SJCRH30 (cell line): Measurements from ENCODE around the gene CD101. TPM values are rescaled to one million over a fixed set of nuclear protein-coding genes. Genes with fewer than 3 reads are reported as not detected.

Experiments used
- DNase-seq, 2 experiments: peaks; one replicate each; pipeline ENCODE4 v3.0.0-alpha.2; 2015 to 2020
- H3K27ac ChIP-seq: fragments of 250-450 bp; sonication (Bioruptor Pico); 2 replicates; pipeline ENCODE4 v1.5.1; 2020; ENCODE audit warnings: mild to moderate bottlenecking, moderate library complexity
- H3K27me3 ChIP-seq: fragments of 250-450 bp; sonication (Bioruptor Pico); 2 replicates; pipeline ENCODE4 v1.5.1; 2020; ENCODE audit warnings: mild to moderate bottlenecking, moderate library complexity
- H3K36me3 ChIP-seq: fragments of 250-450 bp; sonication (Bioruptor Pico); 2 replicates; pipeline ENCODE4 v1.5.1; 2020; ENCODE audit warnings: mild to moderate bottlenecking, moderate library complexity
- H3K4me1 ChIP-seq: fragments of 250-450 bp; sonication (Bioruptor Pico); 2 replicates; pipeline ENCODE4 v1.5.1; 2020; ENCODE audit warnings: mild to moderate bottlenecking, moderate library complexity
- H3K4me3 ChIP-seq: fragments of 250-450 bp; sonication (Bioruptor Pico); 2 replicates; pipeline ENCODE4 v1.5.1; 2020; ENCODE audit warnings: mild to moderate bottlenecking, moderate library complexity
- H3K9me3 ChIP-seq: fragments of 250-450 bp; sonication (Bioruptor Pico); replicated peaks from 2 replicates; pipeline ENCODE4 v1.5.1; 2020; ENCODE audit warnings: mild to moderate bottlenecking, moderate library complexity
- total RNA-seq: library from RNA; depleted of rRNA; stranded (reverse); fragments of >200 nt; shearing (Covaris generic); gene quantifications from 2 replicates; pipeline ENCODE4 v1.2.3, GENCODE V29; 2014; rRNA removed

CD101 gene, protein sequence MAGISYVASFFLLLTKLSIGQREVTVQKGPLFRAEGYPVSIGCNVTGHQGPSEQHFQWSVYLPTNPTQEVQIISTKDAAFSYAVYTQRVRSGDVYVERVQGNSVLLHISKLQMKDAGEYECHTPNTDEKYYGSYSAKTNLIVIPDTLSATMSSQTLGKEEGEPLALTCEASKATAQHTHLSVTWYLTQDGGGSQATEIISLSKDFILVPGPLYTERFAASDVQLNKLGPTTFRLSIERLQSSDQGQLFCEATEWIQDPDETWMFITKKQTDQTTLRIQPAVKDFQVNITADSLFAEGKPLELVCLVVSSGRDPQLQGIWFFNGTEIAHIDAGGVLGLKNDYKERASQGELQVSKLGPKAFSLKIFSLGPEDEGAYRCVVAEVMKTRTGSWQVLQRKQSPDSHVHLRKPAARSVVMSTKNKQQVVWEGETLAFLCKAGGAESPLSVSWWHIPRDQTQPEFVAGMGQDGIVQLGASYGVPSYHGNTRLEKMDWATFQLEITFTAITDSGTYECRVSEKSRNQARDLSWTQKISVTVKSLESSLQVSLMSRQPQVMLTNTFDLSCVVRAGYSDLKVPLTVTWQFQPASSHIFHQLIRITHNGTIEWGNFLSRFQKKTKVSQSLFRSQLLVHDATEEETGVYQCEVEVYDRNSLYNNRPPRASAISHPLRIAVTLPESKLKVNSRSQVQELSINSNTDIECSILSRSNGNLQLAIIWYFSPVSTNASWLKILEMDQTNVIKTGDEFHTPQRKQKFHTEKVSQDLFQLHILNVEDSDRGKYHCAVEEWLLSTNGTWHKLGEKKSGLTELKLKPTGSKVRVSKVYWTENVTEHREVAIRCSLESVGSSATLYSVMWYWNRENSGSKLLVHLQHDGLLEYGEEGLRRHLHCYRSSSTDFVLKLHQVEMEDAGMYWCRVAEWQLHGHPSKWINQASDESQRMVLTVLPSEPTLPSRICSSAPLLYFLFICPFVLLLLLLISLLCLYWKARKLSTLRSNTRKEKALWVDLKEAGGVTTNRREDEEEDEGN
- 1.7 and 2.3 TPM in 2 replicates for total RNA-seq

DNA sequence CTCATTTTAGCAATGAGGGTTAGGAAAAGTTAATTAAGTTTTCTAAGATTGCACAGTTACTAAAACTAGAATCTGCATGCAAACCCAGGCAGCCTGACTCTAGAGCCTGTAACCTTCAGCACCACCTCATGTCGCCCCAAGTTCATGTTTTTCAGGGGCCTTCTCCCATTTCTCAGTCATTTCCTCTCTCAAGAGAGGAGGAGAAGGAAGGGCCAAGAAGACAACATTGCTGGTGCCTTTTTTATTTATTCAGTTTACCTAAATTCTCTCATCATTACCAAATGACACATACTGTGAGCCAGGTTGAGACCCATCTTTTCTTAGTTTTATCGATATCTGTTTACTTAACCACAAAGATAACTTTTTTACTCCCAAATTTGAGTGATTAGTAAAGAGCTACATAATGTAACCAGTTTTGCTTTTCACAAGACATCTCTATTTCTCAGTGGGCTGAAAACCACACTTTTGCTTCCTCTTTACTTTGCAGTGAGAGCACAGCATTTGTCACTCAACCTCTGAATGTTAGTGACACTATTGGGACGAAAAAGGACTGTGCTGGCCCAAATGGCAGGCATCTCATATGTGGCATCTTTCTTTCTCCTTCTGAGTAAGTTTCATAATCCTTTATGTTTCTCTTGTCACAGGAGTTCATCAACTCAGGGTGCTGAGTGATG lies at the start of gene CD101:
Gene CD101, plus strand, starts transcription at position 507 of the 674 bp plus-strand sequence. Its CDS starts 58 bp downstream, at position 565.
- Histone ChIP-seq H3K27ac (no peak within 1 kb of the TSS), H3K27me3 (no peaks in the 10 kb centered on the region), H3K4me3 (no peak within 1 kb of the TSS), H3K36me3 (no peaks in the 10 kb centered on the region), H3K9me3 (no peaks in the 10 kb centered on the region), H3K4me1 (no peaks in the 10 kb centered on the region)
- DNase-seq: no peak

GRCh38 chr1:116952738-116953275 lies 48.8 kb upstream of the CD101 start:
- DNase-seq: no peak
- Histone ChIP-seq H3K27ac (no peak overlapping the region), H3K4me3 (no peak overlapping the region), H3K36me3 (peaks cover 24% of the 10 kb centered on the region), H3K9me3 (no peaks in the 10 kb centered on the region), H3K4me1 (peaks cover 10% of the 10 kb centered on the region), H3K27me3 (no peaks in the 10 kb centered on the region)

DNA sequence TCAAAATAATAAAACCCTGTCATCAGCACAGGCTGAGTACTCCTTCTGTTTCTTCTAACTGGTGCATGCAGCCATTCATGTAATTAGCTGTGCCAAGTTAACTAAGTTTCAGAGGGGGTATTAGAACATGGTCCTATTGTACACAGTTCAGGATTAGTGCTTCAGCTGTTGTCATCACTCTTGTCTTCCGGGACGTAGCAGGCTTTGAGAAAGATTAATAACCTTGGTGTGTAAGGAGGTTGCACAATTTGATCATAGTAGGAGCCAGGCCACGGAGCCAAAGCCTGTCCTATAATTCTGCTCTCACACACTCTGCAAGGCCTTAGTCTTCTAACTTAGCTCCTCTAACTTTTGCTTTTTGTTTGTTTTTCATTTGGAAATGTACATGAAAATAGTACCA lies 47.1 kb upstream of the CD101 start:
- no peak overlapping the region for H3K4me3 ChIP-seq
- no peak overlapping the region for H3K27ac ChIP-seq
- DNase-seq: peak; percentile 49 to 87
- no peaks in the 10 kb centered on the region for H3K27me3 ChIP-seq
- H3K4me1 ChIP-seq: peaks cover 10% of the 10 kb centered on the region
- no peaks in the 10 kb centered on the region for H3K9me3 ChIP-seq
- H3K36me3 ChIP-seq: peaks cover 16% of the 10 kb centered on the region

- no peak overlapping the region for H3K4me3 ChIP-seq
- H3K27me3 ChIP-seq: no peaks in the 10 kb centered on the region
- peaks cover 15% of the 10 kb centered on the region for H3K36me3 ChIP-seq
- H3K4me1 ChIP-seq: peaks cover 10% of the 10 kb centered on the region
- DNase-seq: no peak
- H3K27ac ChIP-seq: no peak overlapping the region
- H3K9me3 ChIP-seq: no peaks in the 10 kb centered on the region
Measured at GRCh38 chr1:116956378-116956777, 45.2 kb upstream of the CD101 start.

DNA sequence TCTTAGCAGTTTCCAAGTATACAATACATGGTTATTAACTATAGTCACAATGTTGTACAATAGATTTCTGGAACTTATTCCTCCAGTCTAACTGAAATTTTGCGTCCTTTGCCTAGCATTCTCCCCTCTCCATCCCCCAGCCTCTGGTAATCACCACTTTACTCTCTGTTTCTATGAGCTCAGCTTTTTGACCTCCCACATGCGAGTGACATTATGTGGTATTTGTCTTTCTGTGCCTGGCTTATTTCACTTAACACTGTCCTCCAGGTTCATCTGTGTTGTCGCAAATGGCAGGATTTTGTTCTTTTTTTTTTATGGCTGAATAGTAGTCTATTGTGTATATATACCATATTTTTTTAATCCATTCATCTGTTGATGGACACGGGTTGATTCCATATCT lies 43.9 kb upstream of the CD101 start:
- Histone ChIP-seq H3K36me3 (peaks cover 16% of the 10 kb centered on the region), H3K27ac (no peak overlapping the region), H3K4me3 (no peak overlapping the region), H3K4me1 (peaks cover 10% of the 10 kb centered on the region), H3K9me3 (no peaks in the 10 kb centered on the region), H3K27me3 (no peaks in the 10 kb centered on the region)
- DNase-seq: no peak

DNA sequence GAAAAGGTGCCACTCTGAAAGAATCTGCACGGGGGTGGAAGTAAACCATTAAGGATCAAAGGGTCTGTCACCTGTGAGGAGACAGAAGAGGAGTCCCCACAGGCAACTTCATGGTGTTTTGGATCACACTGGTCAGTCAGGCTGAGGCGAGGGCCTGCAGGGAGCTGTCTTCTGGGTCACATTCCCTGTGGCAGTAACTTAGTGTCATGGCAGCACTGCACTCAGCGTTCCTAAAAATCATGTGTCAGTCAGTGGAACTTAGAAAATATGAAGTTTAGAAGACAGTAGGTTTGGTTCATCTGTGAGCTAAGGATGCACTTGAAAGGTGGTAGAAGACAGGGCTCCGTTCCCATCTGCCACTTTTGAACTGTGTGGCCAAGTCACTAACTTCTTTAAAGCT lies 43.5 kb upstream of the CD101 start:
- H3K4me1 ChIP-seq: peaks cover 10% of the 10 kb centered on the region
- no peaks in the 10 kb centered on the region for H3K9me3 ChIP-seq
- peaks cover 16% of the 10 kb centered on the region; the same call in 1 of the 2 replicates for H3K36me3 ChIP-seq
- H3K4me3 ChIP-seq: no peak overlapping the region
- no peak for DNase-seq
- H3K27ac ChIP-seq: no peak overlapping the region
- no peaks in the 10 kb centered on the region for H3K27me3 ChIP-seq

DNA sequence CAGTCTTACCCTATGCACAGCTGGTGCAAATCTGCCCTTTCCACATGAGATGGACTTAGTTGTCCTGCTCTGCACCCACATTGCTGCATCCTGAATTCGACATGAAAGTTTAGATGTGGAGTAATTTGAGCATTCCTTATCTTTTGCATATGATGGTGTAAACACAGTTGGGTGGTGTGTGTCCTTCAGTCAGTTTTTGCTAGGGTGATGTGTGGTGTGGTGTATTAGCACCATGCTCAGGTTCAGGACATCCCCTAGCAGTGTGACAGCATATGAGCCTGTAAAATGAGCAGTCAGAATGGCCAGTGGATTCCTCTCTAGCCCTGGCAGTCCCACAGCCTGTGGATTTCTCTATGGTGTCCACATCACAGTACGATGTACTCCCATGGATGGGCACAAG lies 42.6 kb upstream of the CD101 start:
- H3K36me3 ChIP-seq: peaks cover 17% of the 10 kb centered on the region
- H3K27me3 ChIP-seq: no peaks in the 10 kb centered on the region
- no peak overlapping the region for H3K27ac ChIP-seq
- no peak for DNase-seq
- no peaks in the 10 kb centered on the region for H3K9me3 ChIP-seq
- peaks cover 9% of the 10 kb centered on the region for H3K4me1 ChIP-seq
- H3K4me3 ChIP-seq: no peak overlapping the region

GRCh38 chr1:116961606-116962005 lies 40.0 kb upstream of the CD101 start:
- Histone ChIP-seq H3K36me3 (peaks cover 23% of the 10 kb centered on the region), H3K4me1 (no peaks in the 10 kb centered on the region), H3K9me3 (no peaks in the 10 kb centered on the region), H3K27me3 (no peaks in the 10 kb centered on the region), H3K27ac (no peak overlapping the region), H3K4me3 (no peak overlapping the region)
- DNase-seq: no peak

DNA sequence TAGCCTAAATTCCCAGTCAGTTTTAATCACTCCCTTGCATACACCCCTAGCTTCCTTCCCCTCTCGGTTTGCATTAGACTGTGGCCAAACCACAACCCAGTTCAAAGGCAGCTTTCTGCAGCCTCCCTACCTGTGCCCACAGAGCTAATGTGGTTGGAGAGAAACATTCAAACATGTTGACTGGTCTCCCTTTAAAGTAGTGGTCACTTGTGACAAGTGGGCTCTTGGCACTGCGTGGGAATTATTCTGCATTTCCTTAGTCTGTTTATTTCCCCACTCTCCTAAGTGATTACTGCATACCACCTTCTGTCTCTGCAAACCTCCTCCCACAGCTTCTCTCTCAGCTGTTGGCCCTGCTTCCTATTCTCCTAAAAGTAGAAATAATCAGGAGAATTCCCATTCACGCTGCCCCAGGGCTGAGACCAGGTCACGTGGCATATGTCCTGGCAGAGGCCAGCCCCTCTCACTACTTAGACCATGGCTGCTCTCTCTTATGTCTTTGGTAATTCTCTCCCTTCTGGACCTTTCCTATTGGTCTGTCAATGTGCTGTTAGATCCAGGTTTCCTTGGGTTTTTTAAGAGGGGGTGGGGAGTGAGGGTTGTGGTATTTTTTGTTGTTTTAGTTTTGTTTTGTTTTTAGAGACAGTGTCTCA lies 38.4 kb upstream of the CD101 start:
- no peak overlapping the region for H3K4me3 ChIP-seq
- peaks cover 35% of the 10 kb centered on the region for H3K36me3 ChIP-seq
- no peak for DNase-seq
- no peaks in the 10 kb centered on the region for H3K27me3 ChIP-seq
- no peak overlapping the region for H3K27ac ChIP-seq
- H3K9me3 ChIP-seq: no peaks in the 10 kb centered on the region
- no peaks in the 10 kb centered on the region for H3K4me1 ChIP-seq

- Histone ChIP-seq H3K4me1 (peaks cover 15% of the 10 kb centered on the region), H3K27me3 (no peaks in the 10 kb centered on the region), H3K36me3 (peaks cover 39% of the 10 kb centered on the region), H3K9me3 (no peaks in the 10 kb centered on the region), H3K4me3 (no peak overlapping the region), H3K27ac (no peak overlapping the region)
- no peak for DNase-seq
Measured at GRCh38 chr1:116966791-116967190, 34.8 kb upstream of the CD101 start.

- no peaks in the 10 kb centered on the region for H3K9me3 ChIP-seq
- H3K4me3 ChIP-seq: no peak overlapping the region
- no peaks in the 10 kb centered on the region for H3K27me3 ChIP-seq
- peaks cover 37% of the 10 kb centered on the region for H3K36me3 ChIP-seq
- H3K27ac ChIP-seq: no peak overlapping the region
- peaks cover 29% of the 10 kb centered on the region for H3K4me1 ChIP-seq
- no peak for DNase-seq
Measured at GRCh38 chr1:116968724-116969123, 32.8 kb upstream of the CD101 start.

DNA sequence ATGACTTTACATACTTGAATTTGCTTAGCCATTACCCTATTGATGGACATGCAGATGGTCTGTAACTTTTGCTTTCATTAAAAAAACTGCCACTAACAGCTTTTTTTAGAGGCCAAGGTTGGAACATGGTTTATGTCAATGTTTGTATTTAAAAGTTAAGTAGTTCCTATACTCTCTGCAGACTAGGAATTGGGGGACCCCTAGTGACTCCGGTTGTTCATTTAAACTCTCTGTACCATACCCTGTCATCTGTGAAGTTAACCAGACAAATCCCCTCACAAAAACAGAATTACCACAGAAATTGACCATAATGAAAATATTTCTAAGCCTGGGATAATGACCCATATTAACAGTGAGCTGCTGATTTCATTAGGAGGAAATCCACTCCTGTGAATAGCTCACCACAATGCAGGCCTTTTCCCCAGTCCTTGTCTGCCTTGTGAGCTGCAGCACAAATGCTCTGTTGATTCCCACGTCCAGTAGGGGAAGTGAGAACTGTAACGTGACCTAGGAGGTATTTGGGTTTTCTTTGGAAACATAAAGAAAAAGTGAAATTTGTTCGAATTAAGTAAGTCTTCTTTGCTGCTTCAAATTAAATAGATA lies 30.2 kb upstream of the CD101 start:
- no peak overlapping the region for H3K4me3 ChIP-seq

GRCh38 chr1:116971965-116972673 lies 29.4 kb upstream of the CD101 start:
- peaks cover 29% of the 10 kb centered on the region for H3K4me1 ChIP-seq
- DNase-seq: peak; percentile 65 to 72
- H3K36me3 ChIP-seq: peaks cover 48% of the 10 kb centered on the region
- peak overlapping the region; percentile 62 for H3K27ac ChIP-seq
- no peak overlapping the region for H3K4me3 ChIP-seq
- no peaks in the 10 kb centered on the region for H3K27me3 ChIP-seq
- H3K9me3 ChIP-seq: peaks cover 8% of the 10 kb centered on the region; the same call in 1 of the 2 replicates

More for the DNA sequence above, 30.2 kb upstream of the CD101 start:
- DNase-seq: peak; percentile 62 to 80
- H3K9me3 ChIP-seq: 0 out of 2 replicates have a peak, but pooled peaks cover 2% of the 10 kb centered on the region
- H3K4me1 ChIP-seq: peaks cover 29% of the 10 kb centered on the region
- H3K36me3 ChIP-seq: peaks cover 48% of the 10 kb centered on the region
- H3K27me3 ChIP-seq: no peaks in the 10 kb centered on the region
- H3K27ac ChIP-seq: peak overlapping the region; percentile 62
